Adrenal gland (tissue), 5 donors: Measurements from ENCODE around the gene SLC1A7.

Experiments
- CTCF ChIP-seq, 6 experiments: fragments of 450-650 bp in 4 of 6; fragments of 200-600 bp in 2 of 6; sonication (generic) in 1 of 6; IDR thresholded peaks; 1 replicate in 5 of 6; 2 replicates in 1 of 6; pipeline versions ENCODE4 v1.5.1 to v1.8.0; 2016 to 2021; ENCODE audit warnings: antibody characterized with exemption in 6 of 6, mild to moderate bottlenecking in 2 of 6, moderate library complexity in 1 of 6
- POLR2A ChIP-seq, 2 donors: fragments of 450-650 bp; IDR thresholded peaks; one replicate each; pipeline ENCODE4 v1.6.1; 2017; ENCODE audit warnings: antibody characterized with exemption in 2 of 2, mild to moderate bottlenecking in 2 of 2, moderate library complexity in 1 of 2
- donor health status: DM: no; HTN: no; CAD: no.

- TF ChIP-seq CTCF (IDR thresholded peaks at IDR 0.05) (no peak), POLR2A (IDR thresholded peaks at IDR 0.05) (no peak)
Measured at GRCh38 chr1:53078333-53079101, 63.9 kb downstream of the SLC1A7 start.
